ENCODE results near the gene FBXL5. TPM values are rescaled to one million over a fixed set of nuclear protein-coding genes. Genes with fewer than 3 reads are reported as not detected.
"Not testable (repeated sequence)": the region's sequence is repeated elsewhere in the genome, so short reads cannot be mapped to it uniquely, and the experiment has no call there.

The FBXL5 gene
- total RNA-seq, 1 donor from 2014 or later: 92.2 TPM

GRCh38 chr4:15638418-15638817, 16.7 kb downstream of the FBXL5 start:
- H3K4me3 Mint-ChIP-seq (ENCODE audit: unreplicated experiment): no peak overlapping the region
- Histone ChIP-seq H3K4me3 (ENCODE audit: insufficient read depth, low read depth, low read length) (no peak overlapping the region), H3K9ac (ENCODE audit: low read length) (no peak overlapping the region), H4K20me1 (ENCODE audit: insufficient read depth, low read length) (peaks cover 8% of the 10 kb centered on the region), H3K27ac (ENCODE audit: low read depth, low read length) (no peak overlapping the region), H3K9me3 (ENCODE audit: insufficient read depth, low read depth, low read length) (no peaks in the 10 kb centered on the region), H3K27me3 (ENCODE audit: insufficient read depth, low read length) (no peaks in the 10 kb centered on the region), H3K36me3 (ENCODE audit: insufficient read depth, low read length) (peaks cover 27% of the 10 kb centered on the region), H3K4me1 (ENCODE audit: insufficient read depth, low read length) (no peaks in the 10 kb centered on the region), H3K4me2 (ENCODE audit: low read length) (no peak overlapping the region), H3K79me2 (ENCODE audit: insufficient read depth, low read length) (peaks cover 60% of the 10 kb centered on the region), H2AFZ (ENCODE audit: low read depth, low read length) (no peak overlapping the region)
- no peaks in the 10 kb centered on the region for H3K9me3 Mint-ChIP-seq (ENCODE audit: unreplicated experiment)
- H3K36me3 Mint-ChIP-seq (ENCODE audit: low read depth, unreplicated experiment): peaks cover 2% of the 10 kb centered on the region
- DNase-seq (ENCODE audit: low read depth) (no peak), FAIRE-seq (no peak)
- TF ChIP-seq EZH2 (IDR thresholded peaks at IDR 0.05; ENCODE audit: insufficient read depth, low read length): no peak
- no peak for TF ChIP-seq CTCF (IDR thresholded peaks at IDR 0.05; ENCODE audit: insufficient read depth, low read depth, low read length)
- H3K27ac Mint-ChIP-seq (ENCODE audit: unreplicated experiment): no peak overlapping the region
- H3K4me1 Mint-ChIP-seq (ENCODE audit: low read depth, unreplicated experiment): no peaks in the 10 kb centered on the region
- H3K27me3 Mint-ChIP-seq (ENCODE audit: low read depth, unreplicated experiment): no peaks in the 10 kb centered on the region

- Mint-ChIP-seq H3K27me3 (ENCODE audit: low read depth, unreplicated experiment) (no peaks in the 10 kb centered on the region), H3K27ac (ENCODE audit: unreplicated experiment) (no peak overlapping the region), H3K9me3 (ENCODE audit: unreplicated experiment) (no peaks in the 10 kb centered on the region), H3K4me1 (ENCODE audit: low read depth, unreplicated experiment) (no peaks in the 10 kb centered on the region), H3K4me3 (ENCODE audit: unreplicated experiment) (no peak overlapping the region), H3K36me3 (ENCODE audit: low read depth, unreplicated experiment) (peaks cover 3% of the 10 kb centered on the region)
- H2AFZ ChIP-seq (ENCODE audit: low read depth, low read length): no peak overlapping the region
- no peaks in the 10 kb centered on the region for H3K9me3 ChIP-seq (ENCODE audit: insufficient read depth, low read depth, low read length)
- no peaks in the 10 kb centered on the region for H3K27me3 ChIP-seq (ENCODE audit: insufficient read depth, low read length)
- H4K20me1 ChIP-seq (ENCODE audit: insufficient read depth, low read length): peaks cover 8% of the 10 kb centered on the region
- DNase-seq (ENCODE audit: low read depth) (no peak), FAIRE-seq (peak; percentile 9)
- H3K36me3 ChIP-seq (ENCODE audit: insufficient read depth, low read length): peaks cover 27% of the 10 kb centered on the region
- H3K4me3 ChIP-seq (ENCODE audit: insufficient read depth, low read depth, low read length): no peak overlapping the region
- H3K79me2 ChIP-seq (ENCODE audit: insufficient read depth, low read length): peaks cover 47% of the 10 kb centered on the region
- no peak overlapping the region for H3K27ac ChIP-seq (ENCODE audit: low read depth, low read length)
- H3K4me1 ChIP-seq (ENCODE audit: insufficient read depth, low read length): no peaks in the 10 kb centered on the region
- no peak overlapping the region for H3K4me2 ChIP-seq (ENCODE audit: low read length)
- TF ChIP-seq EZH2 (IDR thresholded peaks at IDR 0.05; ENCODE audit: insufficient read depth, low read length) (no peak), CTCF (IDR thresholded peaks at IDR 0.05; ENCODE audit: insufficient read depth, low read depth, low read length) (no peak)
- no peak overlapping the region for H3K9ac ChIP-seq (ENCODE audit: low read length)
Observed at GRCh38 chr4:15636818-15637217, 18.3 kb downstream of the FBXL5 start.

- peaks cover 38% of the 10 kb centered on the region for H3K36me3 Mint-ChIP-seq (ENCODE audit: low read depth, unreplicated experiment)
- not testable (repeated sequence) for H3K4me3 Mint-ChIP-seq (ENCODE audit: unreplicated experiment)
Observed at GRCh38 chr4:15617407-15617806, 37.8 kb downstream of the FBXL5 start.

GRCh38 chr4:15614891-15615290, 40.3 kb downstream of the FBXL5 start:
- H3K79me2 ChIP-seq (ENCODE audit: insufficient read depth, low read length): peaks cover 71% of the 10 kb centered on the region
- not testable (repeated sequence) for H3K4me1 Mint-ChIP-seq (ENCODE audit: low read depth, unreplicated experiment); H3K27ac Mint-ChIP-seq (ENCODE audit: unreplicated experiment); DNase-seq (ENCODE audit: low read depth); H3K9me3 ChIP-seq (ENCODE audit: insufficient read depth, low read depth, low read length); H3K9ac ChIP-seq (ENCODE audit: low read length); H3K36me3 ChIP-seq (ENCODE audit: insufficient read depth, low read length); H3K27me3 ChIP-seq (ENCODE audit: insufficient read depth, low read length); FAIRE-seq; H3K27me3 Mint-ChIP-seq (ENCODE audit: low read depth, unreplicated experiment); H3K4me3 ChIP-seq (ENCODE audit: insufficient read depth, low read depth, low read length); H3K27ac ChIP-seq (ENCODE audit: low read depth, low read length); H3K4me1 ChIP-seq (ENCODE audit: insufficient read depth, low read length); H3K4me3 Mint-ChIP-seq (ENCODE audit: unreplicated experiment); H3K9me3 Mint-ChIP-seq (ENCODE audit: unreplicated experiment); H3K4me2 ChIP-seq (ENCODE audit: low read length); H2AFZ ChIP-seq (ENCODE audit: low read depth, low read length)
- peaks cover 48% of the 10 kb centered on the region for H4K20me1 ChIP-seq (ENCODE audit: insufficient read depth, low read length)
- H3K36me3 Mint-ChIP-seq (ENCODE audit: low read depth, unreplicated experiment): peaks cover 29% of the 10 kb centered on the region

More at GRCh38 chr4:15617407-15617806, 37.8 kb downstream of the FBXL5 start:
- H3K4me3 ChIP-seq (ENCODE audit: insufficient read depth, low read depth, low read length); H3K9ac ChIP-seq (ENCODE audit: low read length); H3K9me3 Mint-ChIP-seq (ENCODE audit: unreplicated experiment); H3K27me3 Mint-ChIP-seq (ENCODE audit: low read depth, unreplicated experiment); FAIRE-seq; H3K27me3 ChIP-seq (ENCODE audit: insufficient read depth, low read length); H3K4me1 ChIP-seq (ENCODE audit: insufficient read depth, low read length); DNase-seq (ENCODE audit: low read depth); H3K9me3 ChIP-seq (ENCODE audit: insufficient read depth, low read depth, low read length); H3K4me1 Mint-ChIP-seq (ENCODE audit: low read depth, unreplicated experiment); H3K36me3 ChIP-seq (ENCODE audit: insufficient read depth, low read length); H3K4me2 ChIP-seq (ENCODE audit: low read length); H3K27ac ChIP-seq (ENCODE audit: low read depth, low read length); H2AFZ ChIP-seq (ENCODE audit: low read depth, low read length); H3K27ac Mint-ChIP-seq (ENCODE audit: unreplicated experiment): not testable (repeated sequence)
- Histone ChIP-seq H4K20me1 (ENCODE audit: insufficient read depth, low read length) (peaks cover 66% of the 10 kb centered on the region), H3K79me2 (ENCODE audit: insufficient read depth, low read length) (peaks cover 85% of the 10 kb centered on the region)

Measured in astrocyte (in vitro differentiated cells and primary cell).